GM19463 (cell line): ENCODE data around the gene RNF40.
"Not testable (repeated sequence)": the region's sequence is repeated elsewhere in the genome, so short reads cannot be mapped to it uniquely, and the experiment has no call there.

Experiments used
- ATAC-seq: cut with Tn5 transposase; IDR thresholded peaks from one replicate; pipeline ENCODE4 v1.9.1; 2021; ENCODE audit warnings: mild to moderate bottlenecking, moderate library complexity; ENCODE audit not compliant: unreplicated experiment

Gene RNF40

GRCh38 chr16:30813821-30814189 is 51.7 kb downstream of the RNF40 start:
- ATAC-seq = no peak

- no peak for ATAC-seq
These were observed 54.6 kb downstream of the RNF40 start for GRCh38 chr16:30816769-30817168.

- no peak for ATAC-seq
These were observed 58.9 kb downstream of the RNF40 start for GRCh38 chr16:30820952-30821421.

GRCh38 chr16:30821441-30821840 is 59.3 kb downstream of the RNF40 start:
- ATAC-seq = not testable (repeated sequence)

- no peak for ATAC-seq
These were observed 59.8 kb downstream of the RNF40 start for GRCh38 chr16:30821891-30822290.
